Breast epithelium (tissue), 3 donors: ENCODE measurements around the gene PTPRG.

ENCODE experiments used
- CTCF ChIP-seq, 3 donors: fragments of 450-650 bp; IDR thresholded peaks; one replicate each; pipeline ENCODE4 v1.5.1; 2016 to 2017; ENCODE audit warnings: antibody characterized with exemption in 3 of 3, mild to moderate bottlenecking in 3 of 3, moderate library complexity in 3 of 3
- POLR2A ChIP-seq: fragments of 450-650 bp; IDR thresholded peaks from one replicate; pipeline ENCODE4 v1.6.1; 2016; ENCODE audit warnings: antibody characterized with exemption, mild to moderate bottlenecking, moderate library complexity
- POLR2AphosphoS5 ChIP-seq, 3 donors: sonication (generic); formaldehyde crosslinking; IDR thresholded peaks; one replicate each; pipeline ENCODE4 v1.6.1; 2017; ENCODE audit warnings: antibody characterized with exemption in 3 of 3

GRCh38 chr3:61578667-61579367 lies 17.4 kb downstream of the PTPRG start:
- no peak for TF ChIP-seq POLR2A
- no peak for TF ChIP-seq CTCF (IDR thresholded peaks at IDR 0.05)
- TF ChIP-seq POLR2AphosphoS5 (IDR thresholded peaks at IDR 0.05): no peak
